ENCODE data around the gene PAIP2.
"Not testable (repeated sequence)": the region's sequence is repeated elsewhere in the genome, so short reads cannot be mapped to it uniquely, and the experiment has no call there.

The PAIP2 gene

GRCh38 chr5:139379626-139380449, 38.2 kb downstream of the PAIP2 start:
- DNase-seq: no peak

- DNase-seq: no peak
Measured at GRCh38 chr5:139381837-139382761, 40.4 kb downstream of the PAIP2 start.

- no peak for DNase-seq
Measured at GRCh38 chr5:139382807-139383206, 41.2 kb downstream of the PAIP2 start.

- no peak for DNase-seq
Measured at GRCh38 chr5:139383275-139383992, 41.8 kb downstream of the PAIP2 start, which contains the start of gene SLC23A1. TSS of gene SLC23A1 (minus strand) at chr5:139383297. CDS start at chr5:139383253, 44 bp downstream.

GRCh38 chr5:139383993-139384590, 42.4 kb downstream of the PAIP2 start:
- DNase-seq: no peak

- DNase-seq: no peak
Measured at GRCh38 chr5:139384591-139385051, 43.0 kb downstream of the PAIP2 start.

- DNase-seq: no peak
Measured at GRCh38 chr5:139385061-139386049, 43.7 kb downstream of the PAIP2 start.

GRCh38 chr5:139386050-139386438, 44.4 kb downstream of the PAIP2 start:
- no peak for DNase-seq

GRCh38 chr5:139386956-139387355, 45.3 kb downstream of the PAIP2 start:
- not testable (repeated sequence) for DNase-seq

GRCh38 chr5:139387611-139388197, 46.0 kb downstream of the PAIP2 start:
- no peak for DNase-seq

- no peak for DNase-seq
Measured at GRCh38 chr5:139388198-139388821, 46.7 kb downstream of the PAIP2 start.

GRCh38 chr5:139389701-139390638, 48.3 kb downstream of the PAIP2 start, which contains the start of gene MZB1:
TSS of gene MZB1 (minus strand) at chr5:139389913. CDS start at chr5:139389856, 57 bp downstream.
- peak; percentile 29 for DNase-seq

- no peak for DNase-seq
Measured at GRCh38 chr5:139390639-139391569, 49.2 kb downstream of the PAIP2 start.

- no peak for DNase-seq
Measured at GRCh38 chr5:139391570-139392323, 50.1 kb downstream of the PAIP2 start.

GRCh38 chr5:139392324-139392677, 50.6 kb downstream of the PAIP2 start:
- DNase-seq: no peak

- peak; percentile 73 for DNase-seq
Measured at GRCh38 chr5:139392678-139393496, 51.2 kb downstream of the PAIP2 start.
